CD4-positive, alpha-beta T cell treated with Interleukin-17A for 4 hours (primary cell): ENCODE data around the gene FTL.
A peak's percentile ranks its signal among the peaks of the same experiment; 100 is the strongest.

Source experiments
- DNase-seq: peaks from one replicate; pipeline ENCODE4 v3.0.0-alpha.2; 2020; ENCODE audit warnings: mixed read lengths

The FTL gene

GRCh38 chr19:48966541-48967345 lies 1.6 kb downstream of the FTL start:
- DNase-seq = no peak

GRCh38 chr19:48967346-48968178 lies 2.5 kb downstream of the FTL start:
- DNase-seq = no peak

GRCh38 chr19:48968179-48968661 lies 3.1 kb downstream of the FTL start:
- no peak for DNase-seq

- no peak for DNase-seq
These were observed 3.7 kb downstream of the FTL start for GRCh38 chr19:48968813-48969218.

- DNase-seq = no peak
These were observed 4.4 kb downstream of the FTL start for GRCh38 chr19:48969276-48970138.

GRCh38 chr19:48970139-48970766 lies 5.1 kb downstream of the FTL start:
- DNase-seq = no peak

- peak; percentile 91 for DNase-seq
These were observed 5.8 kb downstream of the FTL start for GRCh38 chr19:48970923-48971395.

- peak; percentile 40 for DNase-seq
These were observed 11.1 kb downstream of the FTL start for GRCh38 chr19:48975947-48976847.

GRCh38 chr19:48977061-48977460 lies 12.0 kb downstream of the FTL start:
- DNase-seq = no peak

GRCh38 chr19:48982280-48982679 lies 17.2 kb downstream of the FTL start:
- no peak for DNase-seq

- DNase-seq = no peak
These were observed 20.6 kb downstream of the FTL start for GRCh38 chr19:48985711-48986110.

- no peak for DNase-seq
These were observed 21.1 kb downstream of the FTL start for GRCh38 chr19:48986211-48986610.

- DNase-seq = no peak
These were observed 22.2 kb downstream of the FTL start for GRCh38 chr19:48987323-48987722.

- no peak for DNase-seq
These were observed 23.2 kb downstream of the FTL start for GRCh38 chr19:48988286-48988685.

GRCh38 chr19:48988860-48989259 lies 23.8 kb downstream of the FTL start:
- DNase-seq = no peak

- no peak for DNase-seq
These were observed 24.7 kb downstream of the FTL start for GRCh38 chr19:48989701-48990291.

- DNase-seq = no peak
These were observed 25.3 kb downstream of the FTL start for GRCh38 chr19:48990400-48990799.

GRCh38 chr19:48991011-48991609 lies 26.0 kb downstream of the FTL start:
- DNase-seq = no peak

GRCh38 chr19:48991873-48992580 lies 26.9 kb downstream of the FTL start:
- DNase-seq = no peak
